Right atrium auricular region (tissue), 2 donors: ENCODE data around the gene GALNT13. TPM values are rescaled to one million over a fixed set of nuclear protein-coding genes. Genes with fewer than 3 reads are reported as not detected.

Experiments
- DNase-seq: peaks from one replicate; pipeline ENCODE4 v3.0.0-alpha.2; 2019; ENCODE audit warnings: low spot score
- H3K27ac ChIP-seq, 2 donors: fragments of 200-600 bp; sonication (generic); 1 replicate in 1 of 2; 2 replicates in 1 of 2; pipeline ENCODE4 v1.5.1; 2016 to 2019
- H3K27me3 ChIP-seq, 2 donors: fragments of 200-600 bp; sonication (generic); one replicate each; pipeline versions ENCODE4 v1.5.1 to v1.6.0; 2017 to 2019
- H3K36me3 ChIP-seq: fragments of 200-600 bp; sonication (generic); one replicate; pipeline ENCODE4 v1.5.1; 2016
- H3K4me1 ChIP-seq, 2 donors: fragments of 200-600 bp; sonication (generic); one replicate each; pipeline versions ENCODE4 v1.5.1 to v1.6.0; 2017 to 2019
- H3K4me3 ChIP-seq, 2 donors: fragments of 200-600 bp; sonication (generic); 1 replicate in 1 of 2; 2 replicates in 1 of 2; pipeline ENCODE4 v1.5.1; 2017 to 2019; ENCODE audit warnings: mild to moderate bottlenecking in 1 of 2, moderate library complexity in 1 of 2
- H3K9me3 ChIP-seq, 2 donors: fragments of 200-600 bp; sonication (generic); one replicate each; pipeline ENCODE4 v1.5.1; 2019
- total RNA-seq, 2 donors: library from RNA; depleted of rRNA; stranded (reverse); fragments of >200 nt; gene quantifications; one replicate each; pipeline ENCODE4 v1.1.0, GENCODE V29; 2016
- TF ChIP-seq, protein P1 (sequence below), 2 donors: fragments of 200-600 bp; sonication (generic); IDR thresholded peaks; one replicate each; pipeline ENCODE4 v1.5.1; 2019; ENCODE audit warnings: antibody characterized with exemption in 2 of 2

GALNT13 gene
- total RNA-seq, 2 donors from 2014 or later = 0.55 to 2.2 TPM

DNA sequence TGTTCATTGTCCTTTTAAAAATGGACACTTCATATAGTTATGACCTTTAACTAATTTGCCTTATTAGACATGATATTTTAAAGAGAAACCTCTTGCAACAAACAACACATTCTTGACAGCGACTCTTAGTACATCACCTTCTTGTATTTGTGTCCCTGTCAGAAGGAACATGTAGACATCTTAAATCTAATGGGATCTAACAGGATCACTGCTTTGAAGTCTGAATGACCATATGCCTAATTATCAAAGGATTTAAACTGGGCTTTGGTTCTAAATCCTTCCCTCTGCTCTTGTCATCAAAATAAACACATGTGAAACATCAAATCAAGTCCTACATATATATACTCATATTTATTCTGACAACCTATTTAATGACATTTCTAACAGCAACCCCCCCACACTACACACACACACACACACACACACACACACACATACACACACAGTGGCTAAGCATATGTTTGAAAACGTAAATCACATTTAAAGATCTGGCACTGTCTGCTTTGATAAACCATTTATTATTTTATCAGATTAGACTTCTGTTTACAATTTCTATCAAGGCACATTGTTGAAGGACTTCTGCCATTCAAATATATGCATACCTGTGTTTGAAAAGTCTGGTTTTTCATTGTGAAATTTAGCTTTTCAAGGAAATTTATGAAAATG is 4.2 kb downstream of the GALNT13 start:
- TF ChIP-seq, protein P1, sequence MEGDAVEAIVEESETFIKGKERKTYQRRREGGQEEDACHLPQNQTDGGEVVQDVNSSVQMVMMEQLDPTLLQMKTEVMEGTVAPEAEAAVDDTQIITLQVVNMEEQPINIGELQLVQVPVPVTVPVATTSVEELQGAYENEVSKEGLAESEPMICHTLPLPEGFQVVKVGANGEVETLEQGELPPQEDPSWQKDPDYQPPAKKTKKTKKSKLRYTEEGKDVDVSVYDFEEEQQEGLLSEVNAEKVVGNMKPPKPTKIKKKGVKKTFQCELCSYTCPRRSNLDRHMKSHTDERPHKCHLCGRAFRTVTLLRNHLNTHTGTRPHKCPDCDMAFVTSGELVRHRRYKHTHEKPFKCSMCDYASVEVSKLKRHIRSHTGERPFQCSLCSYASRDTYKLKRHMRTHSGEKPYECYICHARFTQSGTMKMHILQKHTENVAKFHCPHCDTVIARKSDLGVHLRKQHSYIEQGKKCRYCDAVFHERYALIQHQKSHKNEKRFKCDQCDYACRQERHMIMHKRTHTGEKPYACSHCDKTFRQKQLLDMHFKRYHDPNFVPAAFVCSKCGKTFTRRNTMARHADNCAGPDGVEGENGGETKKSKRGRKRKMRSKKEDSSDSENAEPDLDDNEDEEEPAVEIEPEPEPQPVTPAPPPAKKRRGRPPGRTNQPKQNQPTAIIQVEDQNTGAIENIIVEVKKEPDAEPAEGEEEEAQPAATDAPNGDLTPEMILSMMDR (IDR thresholded peaks at IDR 0.05) = no peak
- Histone ChIP-seq H3K27me3 (peaks cover 0 to 4% of the 10 kb centered on the region in 2 donors), H3K9me3 (no peaks in the 10 kb centered on the region), H3K36me3 (no peaks in the 10 kb centered on the region), H3K4me1 (no peaks in the 10 kb centered on the region), H3K27ac (no peak overlapping the region), H3K4me3 (no peak overlapping the region)
- no peak for DNase-seq

DNA sequence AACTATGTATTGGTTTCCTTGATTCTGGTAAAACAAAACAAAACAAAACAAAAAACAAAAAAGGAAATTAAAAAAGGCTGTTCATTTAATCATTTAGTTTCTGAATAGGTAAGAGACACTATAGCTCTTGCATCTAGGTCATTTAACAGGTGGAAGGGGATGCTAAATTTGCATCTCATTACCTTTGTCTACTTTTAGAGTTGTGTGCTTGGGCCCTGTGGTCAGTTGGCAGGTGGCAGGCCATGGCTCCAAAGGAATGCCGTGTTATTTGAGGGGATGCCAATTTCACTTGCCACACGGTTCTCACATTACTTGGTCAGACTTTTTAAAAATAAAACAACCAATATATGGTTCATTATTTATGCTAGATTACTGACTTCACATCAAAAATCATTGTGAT is 9.2 kb downstream of the GALNT13 start:
- Histone ChIP-seq H3K27ac (no peak overlapping the region), H3K4me3 (no peak overlapping the region), H3K27me3 (no peaks in the 10 kb centered on the region), H3K4me1 (no peaks in the 10 kb centered on the region), H3K36me3 (no peaks in the 10 kb centered on the region), H3K9me3 (no peaks in the 10 kb centered on the region)
- no peak for DNase-seq
- TF ChIP-seq, protein P1 (IDR thresholded peaks at IDR 0.05) = no peak

GRCh38 chr2:153886833-153887232 is 15.1 kb downstream of the GALNT13 start:
- Histone ChIP-seq H3K27me3 (no peaks in the 10 kb centered on the region), H3K36me3 (no peaks in the 10 kb centered on the region), H3K9me3 (no peaks in the 10 kb centered on the region), H3K27ac (no peak overlapping the region), H3K4me1 (no peaks in the 10 kb centered on the region), H3K4me3 (no peak overlapping the region)
- no peak for DNase-seq
- TF ChIP-seq, protein P1 (IDR thresholded peaks at IDR 0.05) = no peak

DNA sequence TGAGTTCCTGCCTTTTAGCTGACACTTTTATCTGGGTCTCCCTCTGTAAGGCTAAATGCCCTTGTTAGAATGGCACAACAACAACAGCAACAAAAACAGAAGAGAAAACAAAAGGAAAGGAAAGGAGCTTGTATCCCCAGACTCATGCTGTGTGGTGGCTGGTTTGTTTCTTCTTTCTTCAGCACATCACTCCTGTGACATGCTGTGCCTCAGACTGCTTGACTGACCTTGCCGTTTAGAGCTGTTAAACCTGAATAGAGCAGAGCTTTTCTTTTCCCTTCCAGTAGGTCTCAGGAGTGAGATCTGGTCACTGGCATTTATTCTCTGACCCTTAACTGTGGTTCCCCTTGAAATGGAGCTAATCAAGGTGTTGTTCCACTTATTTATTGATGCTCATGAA is 18.9 kb downstream of the GALNT13 start:
- Histone ChIP-seq H3K4me1 (no peaks in the 10 kb centered on the region), H3K27me3 (no peaks in the 10 kb centered on the region), H3K4me3 (no peak overlapping the region), H3K36me3 (no peaks in the 10 kb centered on the region), H3K9me3 (no peaks in the 10 kb centered on the region), H3K27ac (no peak overlapping the region)
- TF ChIP-seq, protein P1 (IDR thresholded peaks at IDR 0.05) = no peak
- DNase-seq = no peak

DNA sequence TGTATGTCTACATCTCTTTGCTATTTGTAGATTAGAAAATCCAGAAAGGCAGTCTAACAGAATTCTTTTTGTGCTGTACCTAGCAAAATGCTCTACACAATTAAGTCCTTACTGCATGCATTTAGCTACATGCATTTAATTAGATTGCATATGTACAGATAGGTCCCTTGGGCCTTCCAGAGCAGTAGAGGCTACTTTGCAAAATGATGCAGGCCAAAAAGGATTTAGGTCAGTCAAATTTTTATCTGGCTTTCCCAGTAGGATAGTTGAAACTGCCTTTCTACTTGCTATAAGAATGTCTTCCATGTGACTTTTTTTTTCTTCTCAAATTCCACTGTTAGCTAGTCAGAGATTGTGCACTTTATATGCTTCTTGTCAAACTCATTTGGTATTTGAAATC is 19.3 kb downstream of the GALNT13 start:
- no peaks in the 10 kb centered on the region for H3K36me3 ChIP-seq
- no peaks in the 10 kb centered on the region for H3K4me1 ChIP-seq
- H3K27me3 ChIP-seq = no peaks in the 10 kb centered on the region
- H3K27ac ChIP-seq = no peak overlapping the region
- H3K4me3 ChIP-seq = no peak overlapping the region
- no peaks in the 10 kb centered on the region for H3K9me3 ChIP-seq
- TF ChIP-seq, protein P1 (IDR thresholded peaks at IDR 0.05) = no peak
- DNase-seq = no peak
